NCI-H524 (cell line): ENCODE measurements around the gene DOCK1.

Experiments used
- DNase-seq, 2 experiments: peaks; one replicate each; lab custom pipeline; 2025; lab: John Stamatoyannopoulos, UW

DOCK1 gene

GRCh38 chr10:127423218-127423915, 518.1 kb downstream of the DOCK1 start:
- DNase-seq: no peak

GRCh38 chr10:127424594-127425264, 519.5 kb downstream of the DOCK1 start:
- peak in 1 of 2 experiments; percentile 25 for DNase-seq

- no peak for DNase-seq
Measured at GRCh38 chr10:127426746-127427145, 521.5 kb downstream of the DOCK1 start.

- no peak for DNase-seq
Measured at GRCh38 chr10:127427926-127428325, 522.7 kb downstream of the DOCK1 start.

- no peak for DNase-seq
Measured at GRCh38 chr10:127428385-127428980, 523.3 kb downstream of the DOCK1 start.

- DNase-seq: no peak
Measured at GRCh38 chr10:127429601-127430312, 524.5 kb downstream of the DOCK1 start.

- no peak for DNase-seq
Measured at GRCh38 chr10:127431525-127431924, 526.3 kb downstream of the DOCK1 start.

- DNase-seq: no peak
Measured at GRCh38 chr10:127434006-127434405, 528.8 kb downstream of the DOCK1 start.

- DNase-seq: no peak
Measured at GRCh38 chr10:127435246-127435645, 530.0 kb downstream of the DOCK1 start.

- DNase-seq: no peak
Measured at GRCh38 chr10:127440371-127440770, 535.1 kb downstream of the DOCK1 start.

GRCh38 chr10:127441350-127442219, 536.4 kb downstream of the DOCK1 start:
- DNase-seq: no peak

GRCh38 chr10:127442220-127442525, 536.9 kb downstream of the DOCK1 start:
- no peak for DNase-seq

- DNase-seq: no peak
Measured at GRCh38 chr10:127444155-127444554, 538.9 kb downstream of the DOCK1 start.

GRCh38 chr10:127447197-127447596, 542.0 kb downstream of the DOCK1 start:
- no peak for DNase-seq

- DNase-seq: no peak
Measured at GRCh38 chr10:127449490-127449889, 544.3 kb downstream of the DOCK1 start.

GRCh38 chr10:127450644-127451043, 545.4 kb downstream of the DOCK1 start:
- DNase-seq: no peak

- DNase-seq: no peak
Measured at GRCh38 chr10:127451628-127452027, 546.4 kb downstream of the DOCK1 start.

- peak in 1 of 2 experiments; percentile 71 for DNase-seq
Measured at GRCh38 chr10:127452568-127452967, 547.3 kb downstream of the DOCK1 start.

GRCh38 chr10:127453706-127454105, 548.5 kb downstream of the DOCK1 start:
- no peak for DNase-seq

- no peak for DNase-seq
Measured at GRCh38 chr10:127456122-127456521, 550.9 kb downstream of the DOCK1 start.

GRCh38 chr10:127458016-127458810, 553.0 kb downstream of the DOCK1 start:
- DNase-seq: no peak
